GM23338 (cell line): Measurements from ENCODE around the gene ADGRG1. TPM values are rescaled to one million over a fixed set of nuclear protein-coding genes. Genes with fewer than 3 reads are reported as not detected.

Experiments used
- ATAC-seq: fragments of 200-7000 bp; cut with Tn5 transposase; 3 replicates; pipeline ENCODE4 v1.9.1; 2020
- DNase-seq: peaks from one replicate; pipeline ENCODE4 v3.0.0-alpha.2; 2015; ENCODE audit warnings: low spot score
- H2AFZ ChIP-seq: fragments of 200-600 bp; sonication (generic); 2 replicates; pipeline ENCODE4 v1.8.0; 2016; ENCODE audit warnings: antibody characterized with exemption, mild to moderate bottlenecking, moderate library complexity
- H3F3A ChIP-seq: fragments of 200-600 bp; sonication (generic); replicated peaks from 2 replicates; pipeline ENCODE4 v1.8.0; 2017; ENCODE audit warnings: antibody characterized with exemption, mixed run types, low read depth
- H3K27ac ChIP-seq: fragments of 200-600 bp; sonication (generic); 2 replicates; pipeline ENCODE4 v1.6.1; 2016; ENCODE audit warnings: low read depth
- H3K27me3 ChIP-seq: fragments of 200-600 bp; sonication (generic); 2 replicates; pipeline ENCODE4 v1.8.0; 2016; ENCODE audit warnings: mild to moderate bottlenecking, mixed run types, moderate library complexity; ENCODE audit not compliant: insufficient read depth
- H3K36me3 ChIP-seq: fragments of 200-600 bp; sonication (generic); 2 replicates; pipeline ENCODE4 v1.8.0; 2016; ENCODE audit warnings: mild to moderate bottlenecking; ENCODE audit not compliant: insufficient read depth
- H3K4me1 ChIP-seq: fragments of 200-600 bp; sonication (generic); 2 replicates; pipeline ENCODE4 v1.8.0; 2016; ENCODE audit warnings: mild to moderate bottlenecking, moderate library complexity; ENCODE audit not compliant: insufficient read depth
- H3K4me2 ChIP-seq: fragments of 200-600 bp; sonication (generic); 2 replicates; pipeline ENCODE4 v1.7.1; 2017; ENCODE audit warnings: mixed run types
- H3K4me3 ChIP-seq: fragments of 200-600 bp; sonication (generic); 2 replicates; pipeline ENCODE4 v1.6.1; 2016; ENCODE audit warnings: mixed run types
- H3K79me2 ChIP-seq: fragments of 200-600 bp; sonication (generic); replicated peaks from 2 replicates; pipeline ENCODE4 v1.8.0; 2017; ENCODE audit warnings: mild to moderate bottlenecking; ENCODE audit not compliant: insufficient read depth
- H3K9me2 ChIP-seq: fragments of 200-600 bp; sonication (generic); 2 replicates; pipeline ENCODE4 v1.8.0; 2017; ENCODE audit not compliant: insufficient read depth
- H4K20me1 ChIP-seq: fragments of 200-600 bp; sonication (generic); replicated peaks from 2 replicates; pipeline ENCODE4 v1.8.0; 2017; ENCODE audit warnings: mild to moderate bottlenecking; ENCODE audit not compliant: insufficient read depth
- H3K27ac Mint-ChIP-seq: 2 replicates; pipeline ENCODE4 v1.8.0; 2020; ENCODE audit warnings: inconsistent platforms, mild to moderate bottlenecking, moderate library complexity, mixed read lengths
- H3K27me3 Mint-ChIP-seq: 3 replicates; pipeline ENCODE4 v1.8.0; 2022; ENCODE audit warnings: low read depth, mild to moderate bottlenecking, moderate library complexity, mixed read lengths, inconsistent platforms; ENCODE audit not compliant: insufficient read depth, poor library complexity
- H3K36me3 Mint-ChIP-seq: 3 replicates; pipeline ENCODE4 v1.8.0; 2021; ENCODE audit warnings: low read depth, mild to moderate bottlenecking, inconsistent platforms, moderate library complexity, mixed read lengths
- H3K4me1 Mint-ChIP-seq: 3 replicates; pipeline ENCODE4 v1.8.0; 2020; ENCODE audit warnings: mild to moderate bottlenecking, inconsistent platforms, mixed read lengths
- H3K4me3 Mint-ChIP-seq: 3 replicates; pipeline ENCODE4 v1.8.0; 2021; ENCODE audit warnings: moderate library complexity, mild to moderate bottlenecking, inconsistent platforms, mixed read lengths
- H3K9me3 Mint-ChIP-seq: 3 replicates; pipeline ENCODE4 v1.8.0; 2020; ENCODE audit warnings: moderate library complexity, mild to moderate bottlenecking, inconsistent platforms, mixed read lengths
- EZH2 ChIP-seq: fragments of 200-600 bp; sonication (generic); IDR thresholded peaks from one replicate; pipeline ENCODE4 v1.8.0; 2017; ENCODE audit warnings: antibody characterized with exemption, mild to moderate bottlenecking, low read depth; ENCODE audit not compliant: unreplicated experiment
- JUNB ChIP-seq: IDR thresholded peaks from one replicate; pipeline ENCODE4 v1.6.1; 2016; ENCODE audit warnings: antibody characterized with exemption; ENCODE audit not compliant: unreplicated experiment
- STAT1 ChIP-seq: IDR thresholded peaks from one replicate; pipeline ENCODE4 v1.6.1; 2016; ENCODE audit warnings: antibody characterized with exemption; ENCODE audit not compliant: unreplicated experiment
- ZNF114 ChIP-seq: fragments of 250-450 bp; sonication (Bioruptor Pico); IDR thresholded peaks from 2 replicates; pipeline ENCODE4 v1.5.0; 2020; ENCODE audit warnings: mild to moderate bottlenecking, moderate library complexity
- ZNF331 ChIP-seq: fragments of 250-450 bp; sonication (Bioruptor Pico); IDR thresholded peaks from 2 replicates; pipeline ENCODE4 v1.5.0; 2020; ENCODE audit warnings: low read depth, mild to moderate bottlenecking, moderate library complexity
- ZNF462 ChIP-seq: fragments of 250-450 bp; sonication (Bioruptor Pico); IDR thresholded peaks from 2 replicates; pipeline ENCODE4 v1.5.0; 2020; ENCODE audit warnings: mild to moderate bottlenecking, moderate library complexity
- polyA plus RNA-seq: library from polyadenylated mRNA; unstranded; fragments of >200 nt; fragmentation: Nextera tagmentation; extraction: Ambion mirVana; gene quantifications from 2 replicates; pipeline ENCODE4 v1.2.1, GENCODE V29; 2016
- total RNA-seq: library from RNA; depleted of rRNA; stranded (reverse); fragments of >200 nt; shearing (Covaris generic); gene quantifications from 2 replicates; pipeline ENCODE4 v1.2.3, GENCODE V29; 2014
- TF ChIP-seq, protein P1 (sequence below): IDR thresholded peaks from one replicate; pipeline ENCODE4 v1.6.1; 2018; ENCODE audit warnings: antibody characterized with exemption; ENCODE audit not compliant: unreplicated experiment

ADGRG1 gene
- total and polyA plus RNA-seq, 2 experiments from 2014 or later: 0.14 to 0.47 TPM

DNA sequence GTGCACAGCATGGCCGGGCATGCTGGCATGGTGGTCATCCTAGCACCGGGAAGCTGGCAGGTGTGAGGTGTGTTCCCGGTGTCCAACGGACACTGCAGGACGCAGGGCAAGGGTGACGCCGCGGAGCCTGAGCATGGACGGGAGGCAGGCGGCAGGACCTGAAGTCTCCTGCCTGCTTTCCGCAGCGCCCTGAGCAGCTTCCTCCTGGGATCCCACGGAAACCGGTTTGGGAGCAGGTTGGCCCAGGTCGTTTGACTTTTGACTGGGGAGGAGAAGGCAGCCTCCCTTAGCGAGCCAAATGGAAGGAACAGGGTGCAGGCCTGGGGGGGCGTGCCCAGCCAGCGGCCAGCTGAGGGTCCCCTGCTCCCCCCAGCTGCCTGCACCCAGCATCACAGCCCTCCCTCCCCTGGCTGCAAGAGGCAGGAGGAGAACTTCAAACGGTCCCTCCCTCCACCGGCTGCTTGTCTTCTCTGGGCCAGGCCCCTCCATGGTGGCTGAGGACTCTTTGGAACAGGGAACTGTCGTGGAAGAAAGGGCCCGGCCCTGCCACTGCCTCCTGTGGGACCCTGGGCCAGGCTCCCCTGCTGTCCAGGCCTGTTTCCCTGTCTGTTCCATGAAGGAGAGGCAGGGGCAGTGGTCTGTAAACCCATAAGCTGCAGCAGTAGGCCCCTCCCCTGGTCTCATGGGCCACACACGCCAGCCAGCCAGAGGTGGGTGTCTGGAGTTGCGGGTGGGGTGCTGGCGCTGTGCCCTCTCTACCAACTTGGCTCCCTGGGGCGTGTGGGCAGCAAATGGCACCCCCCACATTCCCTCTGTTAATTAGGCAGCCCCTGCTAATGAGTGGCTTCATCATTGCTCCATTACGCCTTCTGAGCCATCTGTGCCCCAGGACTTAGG is 7.8 kb upstream of the ADGRG1 start:
- no peaks in the 10 kb centered on the region for H4K20me1 ChIP-seq
- Mint-ChIP-seq H3K27me3 (peaks cover 20% of the 10 kb centered on the region), H3K4me3 (no peak overlapping the region), H3K9me3 (no peaks in the 10 kb centered on the region), H3K4me1 (peaks cover 44% of the 10 kb centered on the region), H3K36me3 (no peaks in the 10 kb centered on the region), H3K27ac (no peak overlapping the region)
- H3K27me3 ChIP-seq: no peaks in the 10 kb centered on the region
- no peaks in the 10 kb centered on the region for H3K9me2 ChIP-seq
- no peak overlapping the region for H3K4me3 ChIP-seq
- H2AFZ ChIP-seq: peak overlapping the region; percentile 90
- 0 out of 2 replicates have a peak, but pooled peaks cover 5% of the 10 kb centered on the region for H3K4me1 ChIP-seq
- H3K79me2 ChIP-seq: no peaks in the 10 kb centered on the region
- peak; percentile 46 for DNase-seq
- no peaks in the 10 kb centered on the region for H3K36me3 ChIP-seq
- no peak for TF ChIP-seq STAT1
- TF ChIP-seq ZNF114 (CRISPR knock-in tag): no peak
- TF ChIP-seq EZH2: no peak
- TF ChIP-seq ZNF331 (CRISPR knock-in tag): no peak
- TF ChIP-seq, protein P1, sequence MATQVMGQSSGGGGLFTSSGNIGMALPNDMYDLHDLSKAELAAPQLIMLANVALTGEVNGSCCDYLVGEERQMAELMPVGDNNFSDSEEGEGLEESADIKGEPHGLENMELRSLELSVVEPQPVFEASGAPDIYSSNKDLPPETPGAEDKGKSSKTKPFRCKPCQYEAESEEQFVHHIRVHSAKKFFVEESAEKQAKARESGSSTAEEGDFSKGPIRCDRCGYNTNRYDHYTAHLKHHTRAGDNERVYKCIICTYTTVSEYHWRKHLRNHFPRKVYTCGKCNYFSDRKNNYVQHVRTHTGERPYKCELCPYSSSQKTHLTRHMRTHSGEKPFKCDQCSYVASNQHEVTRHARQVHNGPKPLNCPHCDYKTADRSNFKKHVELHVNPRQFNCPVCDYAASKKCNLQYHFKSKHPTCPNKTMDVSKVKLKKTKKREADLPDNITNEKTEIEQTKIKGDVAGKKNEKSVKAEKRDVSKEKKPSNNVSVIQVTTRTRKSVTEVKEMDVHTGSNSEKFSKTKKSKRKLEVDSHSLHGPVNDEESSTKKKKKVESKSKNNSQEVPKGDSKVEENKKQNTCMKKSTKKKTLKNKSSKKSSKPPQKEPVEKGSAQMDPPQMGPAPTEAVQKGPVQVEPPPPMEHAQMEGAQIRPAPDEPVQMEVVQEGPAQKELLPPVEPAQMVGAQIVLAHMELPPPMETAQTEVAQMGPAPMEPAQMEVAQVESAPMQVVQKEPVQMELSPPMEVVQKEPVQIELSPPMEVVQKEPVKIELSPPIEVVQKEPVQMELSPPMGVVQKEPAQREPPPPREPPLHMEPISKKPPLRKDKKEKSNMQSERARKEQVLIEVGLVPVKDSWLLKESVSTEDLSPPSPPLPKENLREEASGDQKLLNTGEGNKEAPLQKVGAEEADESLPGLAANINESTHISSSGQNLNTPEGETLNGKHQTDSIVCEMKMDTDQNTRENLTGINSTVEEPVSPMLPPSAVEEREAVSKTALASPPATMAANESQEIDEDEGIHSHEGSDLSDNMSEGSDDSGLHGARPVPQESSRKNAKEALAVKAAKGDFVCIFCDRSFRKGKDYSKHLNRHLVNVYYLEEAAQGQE: no peak
- no peaks in the 10 kb centered on the region for H3F3A ChIP-seq
- H3K4me2 ChIP-seq: no peak overlapping the region
- H3K27ac ChIP-seq: no peak overlapping the region
- ATAC-seq: peak; percentile 56

DNA sequence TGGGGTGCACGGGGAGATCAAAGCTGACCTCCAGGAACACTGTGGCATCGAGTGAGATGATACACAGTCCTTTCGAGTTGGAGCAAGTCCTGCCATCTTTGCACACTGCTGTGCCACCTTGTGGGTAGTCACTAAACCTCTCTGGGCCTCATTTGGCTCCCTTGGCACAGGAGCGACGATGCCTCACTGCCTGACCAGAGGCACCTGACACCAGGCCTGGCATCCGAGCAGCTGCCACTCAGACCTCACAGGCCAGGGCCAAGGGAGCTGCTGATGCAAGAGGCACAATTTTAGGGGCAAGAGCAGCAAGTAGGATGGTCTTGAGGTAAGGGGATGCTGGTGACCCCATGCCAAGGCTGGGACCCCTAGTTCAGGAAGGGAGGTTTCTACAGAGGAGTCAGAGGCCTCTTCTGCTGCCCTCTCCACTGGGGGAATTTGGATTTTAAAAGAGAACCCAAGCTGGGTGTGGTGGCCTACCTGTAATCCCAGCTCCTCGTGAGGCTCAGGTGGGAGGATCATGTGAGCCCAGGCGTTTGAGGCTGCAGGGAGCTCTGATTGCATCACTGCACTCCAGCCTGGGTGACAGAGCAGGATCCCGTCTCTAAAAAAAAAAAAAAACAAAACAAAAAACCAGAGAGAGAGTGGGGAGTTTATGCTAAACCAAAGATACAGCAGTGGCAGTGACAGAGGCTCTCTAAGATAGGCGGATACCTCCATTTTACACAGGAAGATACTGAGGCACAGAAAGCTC is 6.7 kb upstream of the ADGRG1 start:
- H3K27ac Mint-ChIP-seq: no peak overlapping the region
- TF ChIP-seq JUNB (no peak), STAT1 (no peak), EZH2 (no peak), ZNF462 (CRISPR knock-in tag) (no peak), ZNF114 (CRISPR knock-in tag) (no peak)

More for the DNA sequence above, 6.7 kb upstream of the ADGRG1 start:
- DNase-seq (no peak), ATAC-seq (no peak)
- H3K79me2 ChIP-seq: no peaks in the 10 kb centered on the region
- 0 out of 2 replicates have a peak, but pooled peaks cover 5% of the 10 kb centered on the region for H3K4me1 ChIP-seq
- H3K4me1 Mint-ChIP-seq: peaks cover 46% of the 10 kb centered on the region
- no peak overlapping the region for H3K4me3 ChIP-seq
- H3K9me3 Mint-ChIP-seq: no peaks in the 10 kb centered on the region
- H3F3A ChIP-seq: no peaks in the 10 kb centered on the region
- peaks cover 20% of the 10 kb centered on the region for H3K27me3 Mint-ChIP-seq
- H3K9me2 ChIP-seq: no peaks in the 10 kb centered on the region
- H3K4me3 Mint-ChIP-seq: no peak overlapping the region
- no peak overlapping the region for H3K27ac ChIP-seq
- H3K4me2 ChIP-seq: no peak overlapping the region
- no peaks in the 10 kb centered on the region for H4K20me1 ChIP-seq
- no peaks in the 10 kb centered on the region for H3K36me3 Mint-ChIP-seq
- H2AFZ ChIP-seq: peak overlapping the region; percentile 43; the same call in 1 of the 2 replicates
- H3K27me3 ChIP-seq: no peaks in the 10 kb centered on the region
- no peaks in the 10 kb centered on the region for H3K36me3 ChIP-seq
